Neuronal stem cell (in vitro differentiated cells): Measurements from ENCODE around the gene PPEF1.
"Not testable (repeated sequence)": the region's sequence is repeated elsewhere in the genome, so short reads cannot be mapped to it uniquely, and the experiment has no call there.

Experiments
- DNase-seq: peaks from one replicate; pipeline ENCODE4 v3.0.0-alpha.2; 2013; ENCODE audit warnings: low spot score
- H2AFZ ChIP-seq: one replicate; pipeline ENCODE4 v1.6.1; 2013; ENCODE audit warnings: mild to moderate bottlenecking, low read length, inconsistent platforms
- H2AK5ac ChIP-seq: 2 replicates; pipeline ENCODE4 v1.6.1; 2013; ENCODE audit warnings: low read depth, mild to moderate bottlenecking, inconsistent platforms, low read length, moderate library complexity, mixed read lengths
- H2BK120ac ChIP-seq: 2 replicates; pipeline ENCODE4 v1.6.1; 2013; ENCODE audit warnings: low read depth, mild to moderate bottlenecking, inconsistent platforms, low read length, moderate library complexity, mixed read lengths
- H2BK12ac ChIP-seq: one replicate; pipeline ENCODE4 v1.6.1; 2013; ENCODE audit warnings: low read length, inconsistent platforms
- H2BK15ac ChIP-seq: 2 replicates; pipeline ENCODE4 v1.6.1; 2013; ENCODE audit warnings: mild to moderate bottlenecking, low read length, inconsistent platforms, mixed read lengths
- H2BK5ac ChIP-seq: one replicate; pipeline ENCODE4 v1.6.1; 2013; ENCODE audit warnings: inconsistent platforms, mild to moderate bottlenecking, low read length, moderate library complexity
- H3K14ac ChIP-seq: one replicate; pipeline ENCODE4 v1.6.1; 2013; ENCODE audit warnings: low read length, inconsistent platforms
- H3K18ac ChIP-seq: 2 replicates; pipeline ENCODE4 v1.6.1; 2013; ENCODE audit warnings: low read length, inconsistent platforms
- H3K23ac ChIP-seq: 2 replicates; pipeline ENCODE4 v1.6.1; 2013; ENCODE audit warnings: low read depth, mild to moderate bottlenecking, mixed read lengths, low read length, inconsistent platforms; ENCODE audit not compliant: poor library complexity
- H3K27ac ChIP-seq: replicated peaks from 3 replicates; pipeline ENCODE4 v1.5.1; 2013; ENCODE audit warnings: low read length, inconsistent platforms
- H3K27me3 ChIP-seq, 3 experiments: 2 replicates each; pipeline ENCODE4 v1.6.1; 2013; ENCODE audit warnings: low read length in 3 of 3, mild to moderate bottlenecking in 2 of 3, inconsistent platforms in 1 of 3, low read depth in 1 of 3, mixed read lengths in 1 of 3, moderate library complexity in 1 of 3; ENCODE audit not compliant: control insufficient read depth in 3 of 3, insufficient read depth in 3 of 3
- H3K36me3 ChIP-seq, 2 donors: replicated peaks in 1 of 2; 2 replicates each; pipeline ENCODE4 v1.6.1; 2013; ENCODE audit warnings: low read length in 2 of 2; ENCODE audit not compliant: control insufficient read depth in 2 of 2, insufficient read depth in 2 of 2
- H3K4ac ChIP-seq: 2 replicates; pipeline ENCODE4 v1.6.1; 2013; ENCODE audit warnings: inconsistent platforms, mild to moderate bottlenecking, low read length, moderate library complexity
- H3K4me1 ChIP-seq, 2 donors: 1 replicate in 1 of 2; 2 replicates in 1 of 2; pipeline ENCODE4 v1.6.1; 2013; ENCODE audit warnings: low read length in 2 of 2, low read depth in 1 of 2; ENCODE audit not compliant: control insufficient read depth in 2 of 2, insufficient read depth in 1 of 2
- H3K4me2 ChIP-seq: one replicate; pipeline ENCODE4 v1.6.1; 2013; ENCODE audit warnings: mild to moderate bottlenecking, low read length, inconsistent platforms; ENCODE audit not compliant: insufficient read depth, poor library complexity, severe bottlenecking
- H3K4me3 ChIP-seq, 2 donors: 2 replicates each; pipeline ENCODE4 v1.5.1; 2013; ENCODE audit warnings: low read length in 2 of 2, mild to moderate bottlenecking in 2 of 2, inconsistent platforms in 1 of 2, moderate library complexity in 1 of 2
- H3K79me1 ChIP-seq: one replicate; pipeline ENCODE4 v1.6.1; 2013; ENCODE audit warnings: low read depth, mild to moderate bottlenecking, inconsistent platforms, low read length, moderate library complexity
- H3K9ac ChIP-seq: one replicate; pipeline ENCODE4 v1.6.1; 2013; ENCODE audit warnings: mild to moderate bottlenecking, low read depth, low read length, inconsistent platforms; ENCODE audit not compliant: poor library complexity
- H3K9me3 ChIP-seq, 2 donors: replicated peaks in 1 of 2; 2 replicates each; pipeline versions ENCODE3 to v1.6.1; 2013; ENCODE audit warnings: low read length in 2 of 2, mild to moderate bottlenecking in 2 of 2, inconsistent platforms in 1 of 2, low read depth in 1 of 2, mixed read lengths in 1 of 2, moderate library complexity in 1 of 2; ENCODE audit not compliant: control insufficient read depth in 2 of 2, insufficient read depth in 1 of 2
- H4K8ac ChIP-seq: one replicate; pipeline ENCODE4 v1.6.1; 2013; ENCODE audit warnings: low read depth, mild to moderate bottlenecking, inconsistent platforms, low read length, moderate library complexity
- H4K91ac ChIP-seq: one replicate; pipeline ENCODE4 v1.6.1; 2013; ENCODE audit warnings: low read length, low read depth, mild to moderate bottlenecking, inconsistent platforms; ENCODE audit not compliant: poor library complexity
- WGBS, 2 donors: extraction: QIAGEN DNeasy Blood & Tissue Kit; methylation state at CpG; one replicate each; pipeline ENCODE4 v1.1.7; 2013; ENCODE audit warnings: missing lambda C conversion rate in 2 of 2, mixed read lengths in 1 of 2; ENCODE audit not compliant: insufficient read length in 2 of 2, insufficient replicate concordance in 1 of 2; ENCODE audit errors: extremely low coverage in 2 of 2; 5-methylcytosine and 5-hydroxymethylcytosine counted together

The PPEF1 gene

GRCh38 chrX:18757956-18758932 lies 50.8 kb downstream of the PPEF1 start:
- H3K4me2 ChIP-seq: no peak overlapping the region
- no peak overlapping the region for H2AK5ac ChIP-seq
- peaks cover 0 to 5% (median 0%) of the 10 kb centered on the region in 3 experiments for H3K27me3 ChIP-seq
- WGBS, 2 donors: no CpG with 5 or more reads among the region's 11 CpGs
- H3K36me3 ChIP-seq: no peaks in the 10 kb centered on the region
- no peaks in the 10 kb centered on the region for H3K4me1 ChIP-seq
- H2BK120ac ChIP-seq: no peak overlapping the region
- no peak overlapping the region for H3K23ac ChIP-seq
- H3K4ac ChIP-seq: no peak overlapping the region
- H2AFZ ChIP-seq: no peak overlapping the region
- H4K8ac ChIP-seq: no peak overlapping the region
- H3K9ac ChIP-seq: no peak overlapping the region
- H3K27ac ChIP-seq: no peak overlapping the region
- H3K18ac ChIP-seq: no peak overlapping the region
- H2BK5ac ChIP-seq: no peak overlapping the region
- no peak overlapping the region for H2BK12ac ChIP-seq
- H3K14ac ChIP-seq: no peak overlapping the region
- no peak overlapping the region for H3K4me3 ChIP-seq
- H3K9me3 ChIP-seq: no peaks in the 10 kb centered on the region
- H3K79me1 ChIP-seq: no peaks in the 10 kb centered on the region
- no peak overlapping the region for H4K91ac ChIP-seq
- no peak overlapping the region for H2BK15ac ChIP-seq
- no peak for DNase-seq

DNA sequence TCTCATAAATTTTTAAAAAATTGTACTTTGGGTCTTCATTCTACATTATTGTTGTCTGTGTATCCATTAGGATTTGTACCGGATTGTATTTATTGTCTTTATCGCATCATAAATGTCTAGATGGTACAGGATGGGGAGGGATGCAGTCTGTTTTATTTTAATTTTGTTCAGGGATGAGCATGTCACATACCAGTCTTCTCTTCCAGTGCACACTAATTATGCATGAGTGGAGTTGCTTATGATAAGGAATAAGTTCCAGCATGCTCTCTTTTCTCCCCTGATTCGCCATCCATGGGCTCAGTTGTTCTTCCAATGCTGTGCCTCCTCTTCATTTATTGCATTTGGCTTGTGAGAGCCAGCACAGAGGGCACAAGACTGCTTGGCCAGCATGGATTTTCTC lies 54.3 kb downstream of the PPEF1 start:
- no peak overlapping the region for H3K14ac ChIP-seq
- H2AK5ac ChIP-seq: no peak overlapping the region
- H3K36me3 ChIP-seq: no peaks in the 10 kb centered on the region
- H2BK15ac ChIP-seq: no peak overlapping the region
- H4K91ac ChIP-seq: no peak overlapping the region
- no peak overlapping the region for H3K18ac ChIP-seq
- no peak overlapping the region for H2BK12ac ChIP-seq
- no peak overlapping the region for H4K8ac ChIP-seq
- WGBS, 2 donors: no CpG with 5 or more reads among the region's 3 CpGs
- peaks cover 0 to 5% (median 0%) of the 10 kb centered on the region in 3 experiments for H3K27me3 ChIP-seq
- H3K4ac ChIP-seq: no peak overlapping the region
- no peak overlapping the region for H2BK120ac ChIP-seq
- no peaks in the 10 kb centered on the region for H3K79me1 ChIP-seq
- no peak for DNase-seq
- H3K4me2 ChIP-seq: no peak overlapping the region
- H3K4me1 ChIP-seq: no peaks in the 10 kb centered on the region
- H3K23ac ChIP-seq: no peak overlapping the region
- no peak overlapping the region for H2AFZ ChIP-seq
- no peak overlapping the region for H3K9ac ChIP-seq
- no peak overlapping the region for H3K27ac ChIP-seq
- H2BK5ac ChIP-seq: no peak overlapping the region
- H3K4me3 ChIP-seq: no peak overlapping the region
- H3K9me3 ChIP-seq: no peaks in the 10 kb centered on the region

GRCh38 chrX:18763106-18763505 lies 55.7 kb downstream of the PPEF1 start:
- not testable (repeated sequence) for H3K4me2 ChIP-seq, H3K9me3 ChIP-seq, H3K14ac ChIP-seq, H2BK120ac ChIP-seq, H2BK5ac ChIP-seq, H3K9ac ChIP-seq, H3K23ac ChIP-seq, H3K27ac ChIP-seq, H2BK15ac ChIP-seq, H2AK5ac ChIP-seq, H3K4me1 ChIP-seq, DNase-seq, H3K4me3 ChIP-seq, H4K8ac ChIP-seq, H2AFZ ChIP-seq, H2BK12ac ChIP-seq, H3K36me3 ChIP-seq, H3K27me3 ChIP-seq, H4K91ac ChIP-seq, H3K18ac ChIP-seq, H3K79me1 ChIP-seq, H3K4ac ChIP-seq
- no CpG with 5 or more reads among the region's 3 CpGs for WGBS, 2 donors

GRCh38 chrX:18769364-18769763 lies 61.9 kb downstream of the PPEF1 start:
- Histone ChIP-seq H3K79me1 (no peaks in the 10 kb centered on the region), H3K4me2 (no peak overlapping the region), H2AFZ (no peak overlapping the region), H3K18ac (no peak overlapping the region), H3K9me3 (peaks cover 0 to 2% of the 10 kb centered on the region in 2 donors), H2BK15ac (no peak overlapping the region), H3K23ac (no peak overlapping the region), H2BK120ac (no peak overlapping the region), H3K27me3 (no peaks in the 10 kb centered on the region), H3K14ac (no peak overlapping the region), H2BK12ac (no peak overlapping the region), H4K8ac (no peak overlapping the region), H3K27ac (no peak overlapping the region), H3K4ac (no peak overlapping the region), H2AK5ac (no peak overlapping the region), H3K36me3 (no peaks in the 10 kb centered on the region), H3K4me3 (no peak overlapping the region), H3K9ac (no peak overlapping the region), H4K91ac (no peak overlapping the region), H2BK5ac (no peak overlapping the region), H3K4me1 (no peaks in the 10 kb centered on the region)
- DNase-seq: no peak
- WGBS, 2 donors: no CpG with 5 or more reads among the region's 1 CpG
